HG03558 (cell line): ENCODE results near the gene CEL.
"Not testable (repeated sequence)": the region's sequence is repeated elsewhere in the genome, so short reads cannot be mapped to it uniquely, and the experiment has no call there.

Experiments
- ATAC-seq: cut with Tn5 transposase; IDR thresholded peaks from one replicate; pipeline ENCODE4 v1.9.1; 2021; ENCODE audit warnings: moderate number of reproducible peaks; ENCODE audit not compliant: unreplicated experiment; ENCODE audit errors: extremely low read depth

The CEL gene

DNA sequence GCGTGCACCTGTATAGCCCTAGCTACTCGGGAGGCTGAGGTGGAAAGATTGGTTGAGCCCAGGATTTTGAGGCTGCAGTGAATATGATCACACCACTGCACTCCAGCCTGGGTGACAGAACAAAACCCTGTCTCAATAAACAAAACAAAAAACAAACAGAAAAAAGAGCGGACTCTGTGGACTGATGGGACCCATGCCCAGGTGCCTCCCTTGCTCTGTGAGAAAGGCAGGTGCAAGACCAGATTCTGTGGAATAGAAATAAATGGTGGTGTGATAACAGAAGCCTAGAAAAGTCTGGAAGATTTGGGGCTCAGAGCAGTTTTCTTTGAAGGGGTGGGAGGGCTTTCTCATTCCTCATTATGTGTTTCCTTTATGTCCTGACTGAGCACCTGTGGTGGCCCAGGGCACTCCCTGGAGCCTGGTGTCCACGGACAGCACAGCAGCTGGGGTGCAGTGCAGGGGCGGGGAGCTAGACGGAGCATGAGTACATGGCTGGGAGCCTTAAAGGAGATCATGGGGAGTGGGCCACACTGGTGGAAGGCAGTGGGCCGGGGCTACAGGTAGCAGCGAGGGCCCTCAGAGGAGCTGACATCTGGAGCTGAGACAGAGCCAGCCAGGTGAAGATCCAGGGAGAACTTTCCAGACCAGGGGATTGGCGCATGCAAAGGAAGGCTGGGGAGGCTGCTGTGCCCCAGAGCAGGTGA lies 15.4 kb upstream of the CEL start:
- no peak for ATAC-seq

DNA sequence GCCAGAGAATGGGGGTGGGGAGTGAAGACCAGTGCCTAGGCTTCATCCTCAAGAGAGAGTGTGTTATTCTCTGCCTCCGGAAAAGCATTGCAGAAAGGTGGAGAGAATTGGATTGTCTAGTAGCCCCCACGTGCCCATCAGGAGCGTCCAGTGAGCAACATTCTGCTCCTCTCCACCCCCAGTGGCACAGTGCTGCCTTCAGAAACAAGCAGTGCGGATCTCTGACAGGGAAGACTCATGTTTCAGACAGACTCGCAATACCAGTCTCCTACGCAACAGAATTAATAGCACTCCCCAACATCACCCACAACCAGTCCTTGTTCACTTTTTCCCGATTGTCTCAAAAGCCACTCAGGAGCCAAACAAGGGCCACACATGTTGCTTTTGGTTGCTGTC lies 14.9 kb upstream of the CEL start:
- no peak for ATAC-seq

DNA sequence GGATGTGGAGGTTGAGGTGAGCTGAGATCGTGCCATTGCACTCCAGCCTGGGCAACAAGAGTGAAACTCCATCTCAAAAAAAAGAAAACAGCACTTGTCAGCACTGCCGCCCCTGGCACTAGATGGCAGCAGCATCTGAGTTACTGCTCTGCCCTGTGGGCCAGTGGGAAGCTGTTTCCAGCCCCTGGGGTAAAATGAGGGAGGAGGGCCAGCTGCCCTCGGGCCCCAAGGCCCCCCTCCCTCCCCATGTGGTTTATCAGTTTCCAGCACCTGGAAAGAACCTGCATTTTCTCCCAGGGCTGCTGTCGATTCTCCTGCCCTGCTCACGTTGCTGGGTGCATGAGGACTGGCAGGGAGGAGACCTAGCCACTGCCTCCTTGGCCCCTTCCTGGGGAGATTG lies 13.2 kb upstream of the CEL start:
- no peak for ATAC-seq

DNA sequence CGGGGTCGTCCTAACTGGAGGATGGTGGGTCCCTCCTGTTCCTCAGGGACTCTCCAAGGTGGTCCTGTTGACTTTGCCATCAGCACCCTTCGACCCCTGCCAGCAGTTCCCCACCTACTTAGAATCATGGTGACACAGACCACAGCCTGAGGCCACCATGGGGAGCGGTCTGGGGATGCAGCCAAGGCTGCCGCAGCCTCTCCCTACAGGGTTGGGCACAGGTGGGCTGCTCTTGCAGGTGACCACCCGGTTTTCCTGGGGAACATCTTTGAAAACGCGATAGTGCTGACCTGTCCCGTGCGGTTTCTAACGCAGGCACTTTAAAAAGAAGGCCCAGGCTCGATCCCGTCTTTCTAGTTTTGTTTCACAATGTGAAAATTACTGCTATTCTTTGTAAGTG lies 12.7 kb upstream of the CEL start:
- ATAC-seq = no peak

DNA sequence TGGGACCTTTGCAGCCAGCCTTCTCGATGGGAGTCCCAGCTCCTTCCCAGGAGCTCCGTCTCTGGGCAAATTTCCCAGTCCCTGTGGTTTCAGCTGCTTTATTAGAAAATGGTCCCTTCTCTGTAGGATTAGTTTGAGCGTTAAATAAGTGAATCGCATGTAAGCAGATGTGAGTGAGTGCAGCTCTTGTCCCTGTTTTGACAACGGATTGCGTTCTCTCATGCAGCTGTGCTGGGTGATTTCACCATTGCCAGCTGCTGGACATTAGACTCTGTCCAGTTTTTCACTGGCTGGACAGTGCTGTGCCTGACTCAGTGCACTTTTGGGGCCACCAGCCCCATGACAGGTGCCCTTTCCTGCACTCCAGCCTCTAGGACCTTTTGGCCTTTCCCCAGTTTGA lies 11.6 kb upstream of the CEL start:
- no peak for ATAC-seq

DNA sequence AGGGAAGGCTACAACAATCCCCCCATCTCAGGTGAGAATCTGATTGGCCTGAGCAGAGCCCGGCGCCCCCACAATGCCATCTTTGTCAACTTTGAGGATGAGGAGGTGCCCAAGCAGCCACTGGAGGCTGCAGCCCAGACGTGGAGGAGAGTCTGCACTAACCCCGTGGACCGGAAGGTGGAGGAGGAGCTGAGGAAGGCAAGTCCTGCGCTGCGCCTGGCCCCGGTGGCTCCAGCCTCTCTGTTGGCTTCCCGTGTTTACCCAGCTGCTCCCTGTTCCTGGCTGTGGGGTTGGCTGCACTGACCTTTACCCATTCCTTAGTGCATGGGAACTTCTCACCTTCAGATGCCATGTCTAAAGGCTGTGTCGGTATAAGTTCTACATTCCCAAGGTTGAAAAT lies 11.0 kb upstream of the CEL start:
- ATAC-seq = no peak

DNA sequence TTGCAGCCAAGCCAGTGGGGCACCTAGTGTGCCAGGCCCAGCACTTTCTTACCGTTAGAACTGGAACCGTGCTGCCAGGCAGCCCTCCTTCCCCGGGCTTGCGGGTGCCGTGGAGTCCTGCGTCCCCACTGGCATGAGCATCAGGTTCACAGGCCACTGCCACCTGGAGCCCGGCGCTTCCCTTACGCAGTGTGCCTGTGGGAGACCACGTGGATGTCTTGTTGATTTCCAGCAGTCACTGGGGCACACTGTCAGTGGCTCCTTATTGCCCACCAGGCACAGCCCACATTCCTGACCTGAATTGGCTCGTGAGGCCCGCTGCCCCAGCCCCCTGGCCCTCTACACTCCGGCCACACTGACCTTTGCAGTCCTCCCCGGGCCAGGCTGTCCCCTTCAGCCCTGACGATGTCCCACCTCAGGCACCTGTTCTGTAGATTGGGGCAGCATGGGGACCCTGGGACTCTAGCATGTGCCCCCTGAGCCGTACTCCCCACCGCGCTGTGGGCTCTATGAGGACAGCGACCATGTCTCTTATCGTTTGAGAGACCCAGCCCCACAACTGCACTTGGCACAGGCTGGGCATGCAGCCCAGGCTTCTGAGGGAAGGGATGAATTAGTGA lies 10.4 kb upstream of the CEL start:
- no peak for ATAC-seq

DNA sequence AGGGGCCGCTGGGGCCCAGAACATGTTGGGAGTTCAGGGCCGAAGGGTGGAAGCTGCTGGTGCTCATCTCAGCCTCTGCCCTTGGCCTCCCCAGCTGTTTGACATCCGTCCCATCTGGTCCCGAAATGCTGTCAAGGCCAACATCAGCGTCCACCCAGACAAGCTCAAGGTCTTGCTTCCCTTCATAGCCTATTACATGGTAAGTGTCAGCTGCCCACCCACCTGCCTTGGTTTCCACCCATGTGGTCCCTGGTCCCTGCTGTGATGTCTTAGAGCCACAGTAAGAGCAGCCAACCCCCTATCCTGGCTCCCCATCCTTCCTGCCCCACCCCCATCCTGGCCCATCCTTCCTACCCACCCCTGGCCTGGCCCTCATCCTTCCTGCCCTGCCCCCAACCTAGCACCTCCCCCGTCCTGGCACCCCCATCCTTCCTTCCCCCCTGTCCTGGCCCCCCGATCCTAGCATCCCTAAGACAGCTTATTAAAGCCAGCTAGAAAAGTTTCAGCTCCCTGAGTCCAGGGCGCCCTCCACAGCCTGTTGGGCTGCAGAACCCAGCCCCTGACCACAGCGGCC lies 9.7 kb upstream of the CEL start:
- ATAC-seq = no peak

DNA sequence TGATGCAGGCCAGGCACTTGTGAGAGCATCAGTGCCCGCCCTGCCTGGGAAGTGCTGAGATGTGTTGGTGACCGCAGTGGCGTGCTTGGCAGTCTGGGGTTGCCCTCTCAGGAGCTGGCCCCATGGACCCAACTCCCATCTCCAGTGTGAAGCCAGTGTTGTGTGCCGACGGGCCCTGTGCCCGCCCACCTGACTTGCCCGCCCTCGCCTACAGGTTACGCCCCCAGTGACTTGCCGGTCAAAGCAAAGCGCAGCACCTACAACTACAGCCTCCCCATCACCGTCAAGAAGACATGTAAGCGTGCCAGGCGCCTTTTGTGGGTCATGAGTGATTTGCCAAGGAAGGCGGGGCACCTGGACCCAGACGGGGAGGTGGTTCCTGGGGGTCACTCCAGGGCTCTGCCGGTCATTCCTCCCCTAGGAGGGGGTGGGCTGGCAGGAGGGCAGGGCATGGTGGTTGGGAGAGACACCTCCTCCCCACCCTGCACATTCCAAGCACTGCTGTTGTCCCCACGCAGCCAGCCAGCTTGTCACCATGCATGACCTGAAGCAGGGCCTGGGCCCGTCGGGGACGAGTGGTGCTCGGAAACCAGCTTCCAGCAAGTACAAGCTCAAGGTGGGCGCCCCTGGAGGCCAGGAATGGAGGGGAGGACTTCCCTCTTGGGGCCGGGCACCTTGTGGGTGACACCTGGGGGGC lies 7.4 kb upstream of the CEL start:
- ATAC-seq = no peak

DNA sequence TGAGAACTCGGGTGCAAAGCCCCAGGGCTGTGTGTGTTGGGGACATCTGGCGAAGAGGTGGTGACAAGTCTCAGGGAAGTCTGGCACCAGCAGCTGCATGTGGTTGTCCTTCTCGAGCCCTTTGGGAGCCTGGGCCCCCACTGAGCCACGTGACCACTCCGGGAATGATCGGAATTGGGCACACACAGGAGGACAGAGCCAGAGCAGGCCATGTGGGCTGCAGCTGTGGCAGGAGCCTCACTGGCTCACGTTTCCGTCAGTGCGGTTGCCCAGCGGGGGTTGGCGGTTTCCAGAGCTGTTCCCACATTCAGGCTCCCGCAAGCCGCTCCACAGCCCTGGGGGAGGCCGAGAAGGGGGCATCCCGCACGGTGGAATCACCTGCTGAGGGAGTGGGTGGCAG lies 6.8 kb upstream of the CEL start:
- ATAC-seq = no peak

DNA sequence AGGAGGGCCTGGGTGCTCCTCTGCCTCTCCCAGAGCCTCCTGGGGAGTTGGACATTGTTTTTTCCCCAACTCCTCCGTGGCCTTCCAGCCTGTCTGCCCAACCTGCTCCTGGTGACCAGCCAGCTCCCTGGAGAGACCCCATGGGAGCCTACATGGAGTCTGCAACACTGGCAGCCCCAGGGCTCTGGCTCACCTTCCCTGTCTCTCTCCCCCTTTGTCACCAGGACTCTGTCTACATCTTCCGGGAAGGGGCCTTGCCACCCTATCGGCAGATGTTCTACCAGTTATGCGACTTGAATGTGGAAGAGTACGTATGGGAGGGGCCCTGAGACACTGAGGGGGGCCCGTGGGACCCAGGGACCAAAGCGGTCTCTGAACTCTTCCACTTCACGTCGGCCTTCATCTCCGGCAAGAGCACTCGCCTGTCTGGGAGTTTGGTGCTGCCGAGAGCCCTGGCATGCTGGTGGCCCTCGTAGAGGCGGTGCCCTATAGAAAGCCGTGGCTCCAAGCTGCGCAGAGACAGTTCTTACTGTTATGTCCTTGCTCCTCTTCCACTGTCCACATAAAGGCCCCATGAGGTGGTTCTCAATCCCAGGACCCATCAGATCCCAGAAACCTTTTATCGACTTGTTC lies 5.9 kb upstream of the CEL start:
- no peak for ATAC-seq

DNA sequence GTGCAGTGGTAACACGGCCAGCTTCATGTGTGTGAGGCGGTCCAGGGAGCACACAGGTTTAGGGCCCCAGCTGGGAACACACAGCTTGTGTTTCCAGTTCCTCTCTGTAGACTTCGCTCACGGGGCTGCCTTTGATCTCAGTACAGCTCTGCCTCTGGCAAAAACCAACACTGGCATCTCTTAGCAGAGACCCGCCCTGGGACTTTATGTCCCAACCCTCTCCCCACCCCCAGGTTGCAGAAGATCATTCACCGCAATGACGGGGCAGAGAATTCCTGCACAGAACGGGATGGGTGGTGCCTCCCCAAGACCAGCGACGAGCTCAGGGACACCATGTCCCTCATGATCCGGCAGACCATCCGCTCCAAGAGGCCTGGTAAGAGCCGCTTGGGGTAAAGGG lies 5.2 kb upstream of the CEL start:
- no peak for ATAC-seq

DNA sequence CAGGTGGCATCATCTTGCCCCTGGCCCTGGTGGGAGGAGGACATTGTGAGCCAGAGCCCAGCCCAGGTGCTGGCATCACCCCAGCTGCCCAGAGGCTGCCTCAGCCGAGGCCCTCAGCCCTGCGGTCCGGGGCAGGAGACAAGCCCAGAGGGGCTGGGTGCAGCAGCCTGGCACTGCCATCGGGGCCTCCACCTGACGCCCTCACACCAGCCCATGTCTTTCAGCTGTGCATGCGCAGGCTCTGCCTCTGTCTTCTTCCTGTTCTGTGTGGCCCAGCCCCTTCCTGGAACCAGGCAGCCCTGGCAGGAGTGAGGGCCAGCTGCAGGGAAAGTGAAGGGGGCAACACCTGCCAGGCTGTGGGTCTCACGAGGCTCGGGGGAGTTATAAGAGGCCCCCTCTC lies 4.8 kb upstream of the CEL start:
- no peak for ATAC-seq

DNA sequence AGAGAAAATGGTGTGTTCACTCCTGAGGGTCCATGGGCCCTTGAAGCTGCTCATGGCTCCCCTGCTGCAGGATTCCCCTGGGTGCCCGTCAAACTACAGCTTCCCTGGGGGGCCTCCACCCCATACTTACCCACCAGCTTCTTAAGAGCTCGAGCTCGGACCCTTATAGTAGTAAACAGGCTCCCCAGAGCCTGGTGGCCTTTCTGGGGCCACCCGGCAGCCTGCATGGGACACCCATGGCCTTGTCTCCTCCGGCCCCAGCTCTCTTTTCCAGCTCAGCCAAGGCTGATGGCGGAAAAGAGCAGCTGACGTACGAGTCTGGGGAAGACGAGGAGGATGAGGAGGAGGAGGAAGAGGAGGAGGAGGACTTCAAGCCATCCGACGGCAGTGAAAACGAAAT lies 4.2 kb upstream of the CEL start:
- no peak for ATAC-seq

DNA sequence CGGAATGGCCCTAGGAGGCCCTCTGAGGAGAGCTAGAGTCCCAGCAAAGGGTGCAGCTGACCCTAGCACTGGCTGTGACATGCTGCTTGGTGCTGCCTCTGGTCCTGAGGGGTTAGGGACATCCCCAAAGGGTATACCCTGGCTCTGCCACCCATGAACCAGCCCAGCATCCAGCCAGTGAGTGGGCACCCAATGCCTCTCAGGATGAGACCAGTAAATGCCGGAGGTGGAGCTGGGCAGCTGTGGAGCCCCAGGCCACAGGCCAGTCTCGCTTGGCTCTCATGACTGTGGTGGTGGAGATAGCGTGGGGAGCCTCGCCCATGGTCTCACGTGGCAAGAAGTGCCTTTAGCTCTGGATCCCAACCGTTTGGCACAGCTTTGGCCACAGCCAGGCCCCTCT lies 3.7 kb upstream of the CEL start:
- ATAC-seq = no peak

DNA sequence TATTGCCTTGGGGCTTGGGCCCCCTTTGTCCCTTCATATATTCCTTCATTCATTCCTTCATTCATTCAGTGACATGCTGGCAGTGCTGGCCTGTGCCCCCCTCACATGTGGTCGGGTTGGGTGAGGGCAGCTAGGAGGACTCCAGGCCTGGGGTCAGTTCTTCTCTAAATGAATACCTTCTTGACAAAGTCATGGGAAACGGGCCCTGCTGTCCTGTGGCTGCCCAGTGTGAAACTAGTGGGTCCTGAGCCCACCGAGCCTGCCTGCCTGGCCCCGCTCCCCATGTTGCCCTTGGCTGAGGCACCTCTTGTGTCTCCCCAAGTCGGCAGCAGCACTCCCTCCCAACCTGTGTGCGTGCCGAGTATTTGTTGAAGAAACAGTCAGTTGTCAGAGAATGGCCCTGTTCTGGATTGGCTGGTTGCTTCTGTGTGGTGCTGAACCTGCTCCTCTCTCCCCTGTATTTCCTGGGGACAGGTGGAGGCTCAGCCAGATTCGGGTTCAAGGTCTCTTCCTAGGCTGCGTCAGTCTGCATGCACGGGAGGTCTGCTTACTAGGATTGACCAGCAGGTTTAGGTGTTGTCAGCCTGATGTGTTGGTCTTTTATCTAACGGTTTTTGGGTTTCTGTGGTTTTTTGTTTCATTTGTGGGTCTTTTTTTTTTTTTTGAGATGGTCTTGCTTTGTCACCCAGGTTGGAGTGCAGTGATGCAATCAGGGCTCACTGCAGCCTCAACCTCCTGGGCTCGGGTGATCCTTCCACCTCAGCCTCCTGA lies 3.0 kb upstream of the CEL start:
- no peak for ATAC-seq

DNA sequence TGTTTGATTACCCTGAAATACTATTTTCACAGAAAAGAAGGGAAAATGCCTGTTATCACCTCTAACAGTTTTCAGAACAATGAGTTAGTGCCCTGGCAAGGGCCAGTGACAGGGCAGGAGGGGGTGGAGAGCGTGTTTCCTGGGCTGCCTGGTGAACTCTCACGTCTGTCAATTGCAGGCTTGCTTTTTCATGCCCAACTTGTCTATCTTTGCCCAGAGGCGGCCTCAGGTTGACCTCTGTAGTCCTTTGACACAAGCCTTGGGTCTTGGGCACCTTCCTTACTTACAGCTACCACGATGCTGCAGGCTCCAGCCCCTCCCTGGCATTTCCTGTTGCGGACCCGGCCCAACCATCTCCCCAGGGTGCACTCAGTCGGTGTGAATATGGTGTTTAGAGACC lies 2.2 kb upstream of the CEL start:
- no peak for ATAC-seq

DNA sequence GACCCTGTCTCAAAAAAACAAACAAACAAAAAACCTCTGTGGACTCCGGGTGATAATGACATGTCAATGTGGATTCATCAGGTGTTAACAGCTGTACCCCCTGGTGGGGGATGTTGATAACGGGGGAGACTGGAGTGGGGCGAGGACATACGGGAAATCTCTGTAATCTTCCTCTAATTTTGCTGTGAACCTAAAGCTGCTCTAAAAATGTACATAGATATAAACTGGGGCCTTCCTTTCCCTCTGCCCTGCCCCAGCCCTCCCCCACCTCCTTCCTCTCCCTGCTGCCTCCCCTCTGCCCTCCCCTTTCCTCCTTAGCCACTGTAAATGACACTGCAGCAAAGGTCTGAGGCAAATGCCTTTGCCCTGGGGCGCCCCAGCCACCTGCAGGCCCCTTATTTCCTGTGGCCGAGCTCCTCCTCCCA lies 1.4 kb upstream of the CEL start:
- ATAC-seq = no peak

DNA sequence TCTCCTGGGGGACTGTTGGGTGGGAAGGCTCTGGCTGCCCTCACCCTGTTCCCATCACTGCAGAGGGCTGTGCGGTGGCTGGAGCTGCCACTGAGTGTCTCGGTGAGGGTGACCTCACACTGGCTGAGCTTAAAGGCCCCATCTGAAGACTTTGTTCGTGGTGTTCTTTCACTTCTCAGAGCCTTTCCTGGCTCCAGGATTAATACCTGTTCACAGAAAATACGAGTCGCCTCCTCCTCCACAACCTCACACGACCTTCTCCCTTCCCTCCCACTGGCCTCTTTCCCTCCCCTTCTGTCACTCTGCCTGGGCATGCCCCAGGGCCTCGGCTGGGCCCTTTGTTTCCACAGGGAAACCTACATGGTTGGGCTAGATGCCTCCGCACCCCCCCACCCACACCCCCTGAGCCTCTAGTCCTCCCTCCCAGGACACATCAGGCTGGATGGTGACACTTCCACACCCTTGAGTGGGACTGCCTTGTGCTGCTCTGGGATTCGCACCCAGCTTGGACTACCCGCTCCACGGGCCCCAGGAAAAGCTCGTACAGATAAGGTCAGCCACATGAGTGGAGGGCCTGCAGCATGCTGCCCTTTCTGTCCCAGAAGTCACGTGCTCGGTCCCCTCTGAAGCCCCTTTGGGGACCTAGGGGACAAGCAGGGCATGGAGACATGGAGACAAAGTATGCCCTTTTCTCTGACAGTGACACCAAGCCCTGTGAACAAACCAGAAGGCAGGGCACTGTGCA lies 590 bp upstream of the CEL start:
- not testable (repeated sequence) for ATAC-seq

DNA sequence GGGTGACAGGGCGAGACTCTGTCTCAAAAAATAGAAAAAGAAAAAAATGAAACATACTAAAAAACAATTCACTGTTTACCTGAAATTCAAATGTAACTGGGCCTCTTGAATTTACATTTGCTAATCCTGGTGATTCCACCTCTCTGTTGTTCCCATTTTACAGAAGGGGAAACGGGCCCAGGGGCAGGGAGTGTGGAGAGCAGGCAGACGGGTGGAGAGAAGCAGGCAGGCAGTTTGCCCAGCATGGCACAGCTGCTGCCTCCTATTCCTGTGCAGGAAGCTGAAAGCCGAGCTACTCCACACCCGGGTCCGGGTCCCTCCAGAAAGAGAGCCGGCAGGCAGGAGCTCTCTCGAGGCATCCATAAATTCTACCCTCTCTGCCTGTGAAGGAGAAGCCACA lies 788 bp downstream of the CEL start:
- not testable (repeated sequence) for ATAC-seq
